H1 (cell line): ENCODE data around the gene RAI2. TPM values are rescaled to one million over a fixed set of nuclear protein-coding genes. Genes with fewer than 3 reads are reported as not detected.

Experiments
- CTCF ChIA-PET: fragments of 300-600 bp; sonication (Branson Sonifier 250); formaldehyde crosslinking; loops from one replicate; lab custom pipeline; 2021; ENCODE audit not compliant: partially characterized antibody; lab: Charles Lee
- POLR2A ChIA-PET: fragments of 300-600 bp; sonication (Branson Sonifier 250); formaldehyde crosslinking; loops from one replicate; lab custom pipeline; 2021; ENCODE audit warnings: inconsistent platforms; ENCODE audit not compliant: partially characterized antibody; lab: Charles Lee
- DNase-seq, 2 experiments: peaks; one replicate each; pipeline versions ENCODE4 v3.0.0 to v3.0.0-alpha.2; 2010 to 2022; ENCODE audit warnings: low spot score in 2 of 2, low read depth in 1 of 2, mixed read lengths in 1 of 2
- FAIRE-seq: peaks from 2 replicates; lab custom pipeline; 2011; peaks lifted over from hg19 to GRCh38; lab: Jason Lieb, UNC
- H2AFZ ChIP-seq: 2 replicates; pipeline ENCODE4 v1.8.1; 2012; ENCODE audit warnings: low read length, inconsistent platforms
- H2AK5ac ChIP-seq: 2 replicates; pipeline ENCODE4 v1.6.1; 2013; ENCODE audit warnings: low read depth, low read length
- H2BK120ac ChIP-seq: replicated peaks from 2 replicates; pipeline ENCODE3; 2013; ENCODE audit warnings: low read depth, low read length, inconsistent platforms
- H2BK12ac ChIP-seq: 2 replicates; pipeline ENCODE4 v1.6.1; 2013; ENCODE audit warnings: low read depth, low read length
- H2BK15ac ChIP-seq: 2 replicates; pipeline ENCODE4 v1.6.1; 2013; ENCODE audit warnings: low read length
- H2BK20ac ChIP-seq: 2 replicates; pipeline ENCODE4 v1.6.1; 2013; ENCODE audit warnings: low read length
- H2BK5ac ChIP-seq: 2 replicates; pipeline ENCODE4 v1.6.1; 2013; ENCODE audit warnings: low read depth, low read length
- H3K14ac ChIP-seq: 2 replicates; pipeline ENCODE4 v1.6.1; 2013; ENCODE audit warnings: inconsistent platforms; ENCODE audit not compliant: insufficient read length
- H3K18ac ChIP-seq: 2 replicates; pipeline ENCODE4 v1.6.1; 2013; ENCODE audit warnings: low read length; ENCODE audit errors: extremely low read depth
- H3K23ac ChIP-seq: 2 replicates; pipeline ENCODE4 v1.6.1; 2013; ENCODE audit warnings: inconsistent platforms; ENCODE audit not compliant: insufficient read length
- H3K23me2 ChIP-seq: 2 replicates; pipeline ENCODE4 v1.6.1; 2013; ENCODE audit warnings: low read depth, low read length
- H3K27ac ChIP-seq: 2 replicates; pipeline ENCODE4 v1.6.1; 2011; ENCODE audit warnings: low read depth, low read length, inconsistent platforms
- H3K27me3 ChIP-seq, 4 experiments: replicated peaks in 1 of 4; 1 replicate in 1 of 4; 2 replicates in 3 of 4; pipeline versions ENCODE4 v1.6.1 to v1.8.1; 2011 to 2013; ENCODE audit warnings: low read length in 3 of 4, mild to moderate bottlenecking in 3 of 4, inconsistent platforms in 2 of 4, mixed read lengths in 2 of 4, moderate library complexity in 1 of 4; ENCODE audit not compliant: control insufficient read depth in 3 of 4, insufficient read depth in 3 of 4; ENCODE audit errors: extremely low read depth in 1 of 4
- H3K36me3 ChIP-seq, 4 experiments: 2 replicates each; pipeline versions ENCODE4 v1.6.1 to v1.8.1; 2011 to 2013; ENCODE audit warnings: mild to moderate bottlenecking in 4 of 4, low read length in 3 of 4, moderate library complexity in 2 of 4, control low read depth in 1 of 4, inconsistent platforms in 1 of 4; ENCODE audit not compliant: insufficient read depth in 4 of 4, control insufficient read depth in 2 of 4
- H3K4ac ChIP-seq: replicated peaks from 2 replicates; pipeline ENCODE3; 2013; ENCODE audit warnings: low read length, low read depth, mixed read lengths, inconsistent platforms; ENCODE audit not compliant: insufficient read length
- H3K4me1 ChIP-seq, 4 experiments: replicated peaks in 1 of 4; 1 replicate in 1 of 4; 2 replicates in 3 of 4; pipeline versions ENCODE4 v1.6.1 to v1.8.1; 2011 to 2013; ENCODE audit warnings: low read length in 3 of 4, inconsistent platforms in 2 of 4, mixed read lengths in 1 of 4; ENCODE audit not compliant: insufficient read depth in 4 of 4, control insufficient read depth in 3 of 4
- H3K4me2 ChIP-seq, 2 experiments: 2 replicates each; pipeline versions ENCODE4 v1.6.1 to v1.8.1; 2011 to 2013; ENCODE audit warnings: low read depth in 2 of 2, low read length in 2 of 2, control low read depth in 1 of 2, inconsistent platforms in 1 of 2, mild to moderate bottlenecking in 1 of 2; ENCODE audit not compliant: insufficient read depth in 1 of 2
- H3K4me3 ChIP-seq, 4 experiments: fragments of 200-600, 300-600 bp in 1 of 4; sonication (generic), shearing (Covaris generic), sonication (Bioruptor Twin) in 1 of 4; 2 replicates each; pipeline versions ENCODE4 v1.5.1 to v1.8.1; 2011 to 2016; ENCODE audit warnings: low read length in 4 of 4, low read depth in 3 of 4, control low read depth in 2 of 4, inconsistent platforms in 2 of 4, mild to moderate bottlenecking in 2 of 4, mixed read lengths in 1 of 4, moderate library complexity in 1 of 4; ENCODE audit not compliant: insufficient read depth in 2 of 4; ENCODE audit errors: extremely low read depth in 1 of 4
- H3K56ac ChIP-seq: replicated peaks from 2 replicates; pipeline ENCODE3; 2013; ENCODE audit warnings: low read depth, mild to moderate bottlenecking, mixed read lengths, low read length, inconsistent platforms; ENCODE audit not compliant: insufficient read length
- H3K79me1 ChIP-seq: 2 replicates; pipeline ENCODE4 v1.6.1; 2013; ENCODE audit warnings: low read depth, low read length, control low read depth
- H3K79me2 ChIP-seq, 2 experiments: 2 replicates each; pipeline versions ENCODE4 v1.6.1 to v1.8.1; 2012 to 2013; ENCODE audit warnings: low read length in 2 of 2, mild to moderate bottlenecking in 2 of 2, inconsistent platforms in 1 of 2; ENCODE audit not compliant: insufficient read depth in 2 of 2, control insufficient read depth in 1 of 2
- H3K9ac ChIP-seq, 4 experiments: replicated peaks in 1 of 4; 1 replicate in 1 of 4; 2 replicates in 3 of 4; pipeline versions ENCODE4 v1.6.1 to v1.8.1; 2011 to 2013; ENCODE audit warnings: low read depth in 3 of 4, low read length in 3 of 4, control low read depth in 2 of 4, mild to moderate bottlenecking in 2 of 4, moderate library complexity in 2 of 4, inconsistent platforms in 1 of 4; ENCODE audit errors: extremely low read depth in 1 of 4
- H3K9me3 ChIP-seq, 2 experiments: 2 replicates each; pipeline versions ENCODE4 v1.6.1 to v1.8.1; 2012 to 2013; ENCODE audit warnings: mild to moderate bottlenecking in 2 of 2, moderate library complexity in 2 of 2, control low read depth in 1 of 2, inconsistent platforms in 1 of 2, low read depth in 1 of 2, low read length in 1 of 2, mixed read lengths in 1 of 2; ENCODE audit not compliant: insufficient read depth in 2 of 2
- H4K20me1 ChIP-seq, 2 experiments: replicated peaks in 1 of 2; 2 replicates each; pipeline versions ENCODE3 to v1.8.1; 2011 to 2013; ENCODE audit warnings: inconsistent platforms in 2 of 2, low read length in 2 of 2, mild to moderate bottlenecking in 1 of 2; ENCODE audit not compliant: insufficient read depth in 2 of 2, control insufficient read depth in 1 of 2
- H4K5ac ChIP-seq: 2 replicates; pipeline ENCODE4 v1.6.1; 2013; ENCODE audit warnings: low read length, low read depth, mixed read lengths, inconsistent platforms; ENCODE audit not compliant: insufficient read length
- H4K8ac ChIP-seq: 2 replicates; pipeline ENCODE4 v1.8.0; 2013; ENCODE audit warnings: mild to moderate bottlenecking, moderate library complexity, low read length, inconsistent platforms; ENCODE audit not compliant: insufficient read depth; ENCODE audit errors: extremely low read depth
- H4K91ac ChIP-seq: replicated peaks from 2 replicates; pipeline ENCODE3; 2013; ENCODE audit warnings: low read length, mixed read lengths, inconsistent platforms; ENCODE audit not compliant: insufficient read length
- CBX8 ChIP-seq: fragments of 300-800, 300-1000 bp; sonication (generic); IDR thresholded peaks from 2 replicates; pipeline ENCODE4 v1.7.1; 2016; ENCODE audit warnings: low read depth, low read length, borderline replicate concordance
- CHD2 ChIP-seq: IDR thresholded peaks from 2 replicates; pipeline ENCODE4 v1.6.1; 2012; ENCODE audit warnings: low read length, improper control_type of control experiment
- KDM4A ChIP-seq: IDR thresholded peaks from one replicate; pipeline ENCODE4 v1.7.1; 2012; ENCODE audit warnings: low read depth, mild to moderate bottlenecking, moderate library complexity, low read length, inconsistent platforms; ENCODE audit not compliant: severe bottlenecking
- RNF2 ChIP-seq: fragments of 200-900, 300-1000 bp; sonication (generic); IDR thresholded peaks from 2 replicates; pipeline ENCODE4 v1.7.1; 2016; ENCODE audit warnings: borderline replicate concordance, low read depth, mild to moderate bottlenecking, antibody characterized with exemption, low read length; ENCODE audit not compliant: poor library complexity, severe bottlenecking; ENCODE audit errors: missing control alignments
- SIRT6 ChIP-seq: IDR thresholded peaks from one replicate; pipeline ENCODE4 v1.7.1; 2012; ENCODE audit warnings: low read length, inconsistent platforms
- SUZ12 ChIP-seq: fragments of 200-600 bp; sonication (generic); IDR thresholded peaks from 2 replicates; pipeline ENCODE4 v1.6.1; 2012; ENCODE audit warnings: mild to moderate bottlenecking, inconsistent platforms, low read length, moderate library complexity, mixed read lengths
- whole genome bisulfite sequencing, 2 experiments: shearing (Covaris generic) in 1 of 2; methylation state at CpG; one replicate each; pipeline versions ENCODE4 v1.1.6 to v1.1.7; 2013 to 2015; ENCODE audit warnings: low lambda C conversion rate in 2 of 2, mixed read lengths in 2 of 2, inconsistent platforms in 1 of 2, low coverage in 1 of 2, missing lambda C conversion rate in 1 of 2; ENCODE audit not compliant: insufficient replicate concordance in 2 of 2, insufficient coverage in 1 of 2, insufficient read length in 1 of 2; ENCODE audit errors: extremely low coverage in 1 of 2, missing lambda C conversion rate in 1 of 2; 5-methylcytosine and 5-hydroxymethylcytosine counted together
- polyA plus RNA-seq, 7 experiments: library from polyadenylated mRNA; depleted of rRNA in 3 of 7; stranded (reverse) in 5 of 7; unstranded in 2 of 7; fragments of >200 nt in 5 of 7; fragments of 200-250 nt in 2 of 7; gene quantifications; 1 replicate in 5 of 7; 2 replicates in 1 of 7; 4 replicates in 1 of 7; pipeline versions ENCODE4 v1.2.1 to v1.2.3, GENCODE V29; 2011 to 2013; ENCODE audit warnings: missing spikeins in 2 of 7, mixed read lengths in 2 of 7
- total RNA-seq: library from RNA; stranded (reverse); fragmentation: NEBNext Ultra II Directional; extraction: Animal tissue kit (Norgen Biotek cat#: 25700); gene quantifications from 2 replicates; pipeline ENCODE4 v1.2.1, GENCODE V29; 2021
- TF ChIP-seq, protein P1 (sequence below): IDR thresholded peaks from 2 replicates; pipeline ENCODE4 v1.6.1; 2011; ENCODE audit warnings: low read depth, mild to moderate bottlenecking, low read length; ENCODE audit not compliant: insufficient read depth

Gene RAI2
- total and polyA plus RNA-seq, 2 of the 8 experiments (the other 6 are each of a cell fraction or from before 2014, with no cell fraction given) = 0.60 to 2.0 TPM

DNA sequence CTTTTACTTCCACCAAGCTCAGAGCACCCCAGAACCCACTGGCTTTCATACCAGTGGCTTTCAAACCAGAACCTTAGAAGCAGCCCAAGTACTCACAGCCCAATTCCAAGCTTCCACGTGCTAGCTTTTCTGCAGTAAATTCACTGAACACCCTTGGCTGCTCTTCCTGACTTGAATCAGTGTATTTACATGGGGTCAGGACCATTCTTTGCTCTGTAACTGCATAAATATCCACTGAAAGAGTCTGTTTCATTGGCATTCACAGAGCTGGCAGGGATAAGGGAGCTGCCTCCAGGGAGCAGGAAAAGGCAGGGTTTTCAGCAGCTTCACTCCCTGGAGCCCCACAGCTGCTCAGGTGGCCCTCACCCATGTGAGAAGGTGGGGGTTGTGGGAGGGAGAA is 43.8 kb downstream of the RAI2 start:
- no peak overlapping the region for H2AK5ac ChIP-seq
- no peak overlapping the region for H4K91ac ChIP-seq
- H4K8ac ChIP-seq = no peak overlapping the region
- no peak overlapping the region for H2BK12ac ChIP-seq
- no peak overlapping the region for H3K4ac ChIP-seq
- no peak overlapping the region for H3K56ac ChIP-seq
- H3K23ac ChIP-seq = no peak overlapping the region
- H3K18ac ChIP-seq = no peak overlapping the region
- H2BK20ac ChIP-seq = no peak overlapping the region
- POLR2A ChIA-PET = no interaction called here
- H3K4me2 ChIP-seq = no peak overlapping the region
- H2BK120ac ChIP-seq = no peak overlapping the region
- no peak overlapping the region for H3K14ac ChIP-seq
- H3K27me3 ChIP-seq = no peaks in the 10 kb centered on the region
- TF ChIP-seq, protein P1, sequence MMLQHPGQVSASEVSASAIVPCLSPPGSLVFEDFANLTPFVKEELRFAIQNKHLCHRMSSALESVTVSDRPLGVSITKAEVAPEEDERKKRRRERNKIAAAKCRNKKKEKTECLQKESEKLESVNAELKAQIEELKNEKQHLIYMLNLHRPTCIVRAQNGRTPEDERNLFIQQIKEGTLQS = no peak
- TF ChIP-seq SIRT6 (no peak), RNF2 (no peak), SUZ12 (no peak), KDM4A (no peak), CHD2 (no peak), CBX8 (no peak)
- no peak overlapping the region for H3K4me3 ChIP-seq
- no peak for DNase-seq
- no peak overlapping the region for H2BK5ac ChIP-seq
- H3K9ac ChIP-seq = no peak overlapping the region
- no peak overlapping the region for H3K27ac ChIP-seq
- 60% methylated on average over 1 of the region's 1 CpG; no CpG with 5 or more reads in 1 of the 2 experiments for WGBS, 2 experiments
- no peaks in the 10 kb centered on the region; a peak in 1 of 7 replicates for H3K4me1 ChIP-seq
- no peak overlapping the region for H2AFZ ChIP-seq
- no peak overlapping the region for H4K5ac ChIP-seq
- CTCF ChIA-PET = interaction anchor here (1.6 kb wide), 1 partner anchor 12 kb away, joined by 5 read pairs; no protein-coding TSS in a partner anchor
- H3K23me2 ChIP-seq = no peaks in the 10 kb centered on the region
- H2BK15ac ChIP-seq = no peak overlapping the region
- H3K79me2 ChIP-seq = no peaks in the 10 kb centered on the region
- no peaks in the 10 kb centered on the region for H3K36me3 ChIP-seq
- no peak for FAIRE-seq
- H4K20me1 ChIP-seq = no peaks in the 10 kb centered on the region
- no peaks in the 10 kb centered on the region for H3K79me1 ChIP-seq
- H3K9me3 ChIP-seq = no peaks in the 10 kb centered on the region
